HT1080 (cell line): ENCODE data around the gene CST11. TPM values are rescaled to one million over a fixed set of nuclear protein-coding genes. Genes with fewer than 3 reads are reported as not detected.

ENCODE experiments used
- small RNA-seq: library from RNA; depleted of rRNA; stranded (forward); fragments of <200 nt; gene quantifications from one replicate; pipeline ENCODE3, GENCODE V24; 2014
- total RNA-seq: library from RNA; depleted of rRNA; stranded (reverse); fragments of >200 nt; shearing (Covaris generic); gene quantifications from 2 replicates; pipeline ENCODE4 v1.2.3, GENCODE V29; 2014; rRNA removed

The CST11 gene
- total RNA-seq, 1 experiment from 2014 or later, result not detected

Small RNAs within 50 kb of the gene (small RNA-seq; reads per million reads assigned to genes)
- not detected for gene RF00019

Other genes with a start within 250 kb of the CST11 start
- gene NXT1, start 102.1 kb downstream of the CST11 start, total RNA-seq, result 76.2 and 80.1 TPM in 2 replicates
- gene GZF1, start 90.7 kb downstream of the CST11 start, total RNA-seq, result 11.4 and 24.4 TPM in 2 replicates
- 3.5 and 4.2 TPM in 2 replicates for gene NAPB, start 31.4 kb downstream of the CST11 start, total RNA-seq
- gene CSTL1, start 13.2 kb downstream of the CST11 start, total RNA-seq, result not detected in 2 replicates
- gene CST8, start 38.2 kb upstream of the CST11 start, total RNA-seq, result not detected in 2 replicates
- not detected in 2 replicates for gene CST9L, start 115.6 kb upstream of the CST11 start, total RNA-seq
- gene CST9, start 153.0 kb upstream of the CST11 start, total RNA-seq, result not detected in 2 replicates
- 193 and 254 TPM in 2 replicates for gene CST3, start 185.1 kb upstream of the CST11 start, total RNA-seq
- gene CST4, start 236.2 kb upstream of the CST11 start, total RNA-seq, result not detected in 2 replicates